ENCODE data around the gene IGFL1. TPM values are rescaled to one million over a fixed set of nuclear protein-coding genes. Genes with fewer than 3 reads are reported as not detected.
A peak's percentile ranks its signal among the peaks of the same experiment; 100 is the strongest.

Gene IGFL1
- total RNA-seq, 2 donors from 2014 or later, result 4.8 TPM; not detected in 1

DNA sequence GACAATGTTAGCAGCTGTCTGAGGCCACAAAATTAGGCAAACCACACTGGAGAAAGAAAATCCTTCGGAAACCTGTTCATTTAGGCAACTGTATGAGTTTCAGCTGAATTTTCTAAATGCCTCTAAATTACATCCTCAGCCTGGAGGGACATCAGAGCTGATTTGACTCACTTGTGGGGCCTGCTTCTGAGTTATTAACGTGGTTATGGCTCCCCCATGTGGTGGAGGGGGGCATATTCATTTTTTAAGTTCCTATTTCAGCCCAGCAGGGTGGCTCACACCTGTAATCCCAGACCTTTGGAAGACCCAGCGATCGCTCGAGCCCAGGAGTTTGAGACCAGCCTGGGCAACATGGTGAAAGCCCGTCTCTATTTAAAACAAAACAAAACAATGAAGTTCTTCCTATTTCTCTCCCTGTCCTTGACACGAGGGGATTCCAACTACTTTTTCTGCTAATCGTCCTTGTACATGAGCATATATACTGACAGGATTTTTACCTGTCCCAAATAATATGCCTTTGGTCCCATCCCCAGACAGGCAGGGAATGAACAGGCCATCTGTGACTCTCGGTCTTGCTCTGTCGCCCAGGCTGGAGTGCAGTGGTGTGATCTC is 35.8 kb downstream of the IGFL1 start:
- Histone ChIP-seq H3K36me3 (no peaks in the 10 kb centered on the region), H3K27me3 (replicated peaks; ENCODE audit: insufficient read depth) (peaks cover 2% of the 10 kb centered on the region), H3K9me3 (no peaks in the 10 kb centered on the region), H3K27ac (no peak overlapping the region), H3K4me3 (no peak overlapping the region), H3K4me1 (replicated peaks) (no peaks in the 10 kb centered on the region)
- peak; percentile 72 for DNase-seq (ENCODE audit: low spot score)
- peak; percentile 12 for TF ChIP-seq POLR2AphosphoS5 (IDR thresholded peaks at IDR 0.05)
- no peak for TF ChIP-seq POLR2A (IDR thresholded peaks at IDR 0.05)
- TF ChIP-seq CTCF (IDR thresholded peaks at IDR 0.05), result peak; percentile 56 to 93 (median 88)
- intact Hi-C loops (cut with DNase I), result loop anchor here (2.0 to 5.0 kb wide), 2 partner anchors 183 to 238 kb away; no protein-coding TSS in a partner anchor
- 19% methylated on average over 10 of the region's 10 CpGs for WGBS

GRCh38 chr19:46269101-46269500 is 39.6 kb downstream of the IGFL1 start:
- H3K27ac ChIP-seq, result no peak overlapping the region
- H3K36me3 ChIP-seq, result no peaks in the 10 kb centered on the region
- no peak overlapping the region for H3K4me3 ChIP-seq
- H3K9me3 ChIP-seq, result no peaks in the 10 kb centered on the region
- WGBS, result 92% methylated on average over 7 of the region's 7 CpGs
- TF ChIP-seq CTCF (IDR thresholded peaks at IDR 0.05) (no peak), POLR2A (IDR thresholded peaks at IDR 0.05) (no peak), POLR2AphosphoS5 (IDR thresholded peaks at IDR 0.05) (no peak)
- no peaks in the 10 kb centered on the region for H3K27me3 ChIP-seq (replicated peaks; ENCODE audit: insufficient read depth)
- no peak for DNase-seq (ENCODE audit: low spot score)
- H3K4me1 ChIP-seq (replicated peaks), result no peaks in the 10 kb centered on the region
- intact Hi-C loops (cut with DNase I), result loop anchor here (5.0 kb wide), 1 partner anchor 242 kb away; no protein-coding TSS in a partner anchor

DNA sequence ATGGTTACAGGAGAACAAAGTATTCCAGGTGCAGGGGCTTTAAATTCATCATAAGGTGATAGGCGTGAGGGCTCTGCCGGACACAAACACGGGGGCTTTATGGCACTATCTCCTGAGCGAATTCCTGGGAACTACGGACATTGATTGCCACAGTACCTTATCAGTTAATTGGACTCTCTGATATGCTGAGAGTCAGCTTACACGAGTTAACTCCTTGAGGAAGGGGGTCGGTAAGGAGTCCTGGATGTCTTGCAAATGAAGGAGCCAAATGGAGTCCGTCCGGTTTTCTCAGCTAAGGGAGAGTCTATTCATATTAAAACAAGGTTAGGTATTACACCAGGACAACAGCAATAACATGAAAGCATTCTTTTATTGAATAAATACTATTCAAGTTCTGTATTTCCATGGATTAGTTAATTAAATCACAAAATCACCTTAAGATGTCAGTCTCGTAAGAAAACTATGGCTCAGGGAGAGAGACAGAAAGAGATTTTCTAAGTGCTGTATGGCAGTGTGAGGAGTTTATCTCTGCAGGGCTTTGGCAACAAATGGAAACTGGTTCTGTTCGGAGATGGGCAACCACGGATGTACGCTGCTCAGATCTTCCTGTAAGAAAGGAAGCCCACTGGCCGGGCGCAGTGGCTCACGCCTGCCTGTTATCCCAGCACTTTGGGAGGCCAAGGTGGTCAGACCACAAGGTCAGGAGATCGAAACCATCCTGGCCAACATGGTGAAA is 41.1 kb downstream of the IGFL1 start:
- Histone ChIP-seq H3K9me3 (no peaks in the 10 kb centered on the region), H3K4me3 (no peak overlapping the region), H3K36me3 (no peaks in the 10 kb centered on the region), H3K4me1 (replicated peaks) (no peaks in the 10 kb centered on the region), H3K27ac (no peak overlapping the region), H3K27me3 (replicated peaks; ENCODE audit: insufficient read depth) (no peaks in the 10 kb centered on the region)
- 56% methylated on average over 17 of the region's 17 CpGs for WGBS
- intact Hi-C loops (cut with DNase I), result no loop called here
- DNase-seq (ENCODE audit: low spot score), result no peak
- TF ChIP-seq CTCF (IDR thresholded peaks at IDR 0.05), result no peak
- no peak for TF ChIP-seq POLR2A (IDR thresholded peaks at IDR 0.05)
- no peak for TF ChIP-seq POLR2AphosphoS5 (IDR thresholded peaks at IDR 0.05)

DNA sequence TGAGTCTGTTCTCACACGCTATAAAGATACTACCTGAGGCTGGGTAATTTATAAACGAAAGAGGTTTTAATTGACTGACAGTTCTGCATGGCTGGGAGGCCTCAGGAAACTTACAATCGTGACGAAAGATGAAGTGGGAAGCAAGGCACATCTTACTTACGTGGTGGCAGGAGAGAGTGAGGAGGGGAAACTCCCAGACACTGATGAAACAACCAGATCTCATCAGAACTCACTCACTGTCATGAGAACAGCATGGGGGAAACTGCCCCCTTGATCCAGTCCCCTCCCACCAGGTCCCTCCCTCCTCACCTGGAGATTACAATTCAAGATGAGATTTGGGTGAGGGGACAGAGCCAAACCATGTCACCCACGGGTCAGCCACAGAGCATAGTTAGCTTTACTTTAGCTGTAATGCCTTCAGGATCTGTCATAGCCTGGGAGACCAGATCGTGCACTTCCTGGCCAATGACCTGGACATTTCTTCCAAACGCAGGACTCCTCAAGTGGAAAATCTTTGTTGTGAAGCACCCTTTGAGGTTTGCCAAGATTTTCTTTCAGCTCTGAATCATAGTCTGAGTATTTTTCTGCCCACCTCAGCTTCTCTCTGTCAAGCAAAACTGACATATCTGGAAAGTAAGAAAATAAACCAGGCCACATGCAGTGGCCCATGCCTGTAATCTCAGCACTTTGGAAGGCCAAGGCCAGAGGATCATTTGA is 42.1 kb downstream of the IGFL1 start:
- TF ChIP-seq CTCF (IDR thresholded peaks at IDR 0.05) (no peak), POLR2AphosphoS5 (IDR thresholded peaks at IDR 0.05) (no peak), POLR2A (IDR thresholded peaks at IDR 0.05) (no peak)
- DNase-seq (ENCODE audit: low spot score), result no peak
- Histone ChIP-seq H3K27me3 (replicated peaks; ENCODE audit: insufficient read depth) (no peaks in the 10 kb centered on the region), H3K36me3 (no peaks in the 10 kb centered on the region), H3K4me3 (no peak overlapping the region), H3K4me1 (replicated peaks) (no peaks in the 10 kb centered on the region), H3K9me3 (no peaks in the 10 kb centered on the region), H3K27ac (no peak overlapping the region)
- intact Hi-C loops (cut with DNase I), result no loop called here
- WGBS, result 62% methylated on average over 8 of the region's 8 CpGs

Measured in prostate gland (tissue), 2 donors.